ENCODE results near the gene CISD2.
"Not testable (repeated sequence)": the region's sequence is repeated elsewhere in the genome, so short reads cannot be mapped to it uniquely, and the experiment has no call there.

The CISD2 gene

GRCh38 chr4:102868153-102868780, 525 bp upstream of the CISD2 start:
- no peak for DNase-seq (ENCODE audit: extremely low read depth, low read depth)
- no peak for TF ChIP-seq CTCF (IDR thresholded peaks at IDR 0.05; ENCODE audit: low read depth, low read length)

GRCh38 chr4:102869569-102870197, 891 bp downstream of the CISD2 start:
- TF ChIP-seq CTCF (IDR thresholded peaks at IDR 0.05; ENCODE audit: low read depth, low read length) = no peak
- DNase-seq (ENCODE audit: extremely low read depth, low read depth) = no peak

- no peak for TF ChIP-seq CTCF (IDR thresholded peaks at IDR 0.05; ENCODE audit: low read depth, low read length)
- DNase-seq (ENCODE audit: extremely low read depth, low read depth) = no peak
These were observed 3.0 kb downstream of the CISD2 start for GRCh38 chr4:102871772-102872171.

GRCh38 chr4:102877477-102878106, 8.8 kb downstream of the CISD2 start:
- not testable (repeated sequence) for DNase-seq (ENCODE audit: extremely low read depth, low read depth)

GRCh38 chr4:102878349-102878748, 9.6 kb downstream of the CISD2 start:
- not testable (repeated sequence) for DNase-seq (ENCODE audit: extremely low read depth, low read depth)

GRCh38 chr4:102878901-102879300, 10.1 kb downstream of the CISD2 start:
- DNase-seq (ENCODE audit: extremely low read depth, low read depth) = no peak
- TF ChIP-seq CTCF (IDR thresholded peaks at IDR 0.05; ENCODE audit: low read depth, low read length) = no peak

GRCh38 chr4:102881343-102881742, 12.6 kb downstream of the CISD2 start:
- no peak for DNase-seq (ENCODE audit: extremely low read depth, low read depth)

More at GRCh38 chr4:102881343-102881742, 12.6 kb downstream of the CISD2 start:
- TF ChIP-seq CTCF (IDR thresholded peaks at IDR 0.05; ENCODE audit: low read depth, low read length) = no peak

All from AG09319 (cell line).